ENCODE measurements around the gene PSMB5.
A peak's percentile ranks its signal among the peaks of the same experiment; 100 is the strongest.

The PSMB5 gene

DNA sequence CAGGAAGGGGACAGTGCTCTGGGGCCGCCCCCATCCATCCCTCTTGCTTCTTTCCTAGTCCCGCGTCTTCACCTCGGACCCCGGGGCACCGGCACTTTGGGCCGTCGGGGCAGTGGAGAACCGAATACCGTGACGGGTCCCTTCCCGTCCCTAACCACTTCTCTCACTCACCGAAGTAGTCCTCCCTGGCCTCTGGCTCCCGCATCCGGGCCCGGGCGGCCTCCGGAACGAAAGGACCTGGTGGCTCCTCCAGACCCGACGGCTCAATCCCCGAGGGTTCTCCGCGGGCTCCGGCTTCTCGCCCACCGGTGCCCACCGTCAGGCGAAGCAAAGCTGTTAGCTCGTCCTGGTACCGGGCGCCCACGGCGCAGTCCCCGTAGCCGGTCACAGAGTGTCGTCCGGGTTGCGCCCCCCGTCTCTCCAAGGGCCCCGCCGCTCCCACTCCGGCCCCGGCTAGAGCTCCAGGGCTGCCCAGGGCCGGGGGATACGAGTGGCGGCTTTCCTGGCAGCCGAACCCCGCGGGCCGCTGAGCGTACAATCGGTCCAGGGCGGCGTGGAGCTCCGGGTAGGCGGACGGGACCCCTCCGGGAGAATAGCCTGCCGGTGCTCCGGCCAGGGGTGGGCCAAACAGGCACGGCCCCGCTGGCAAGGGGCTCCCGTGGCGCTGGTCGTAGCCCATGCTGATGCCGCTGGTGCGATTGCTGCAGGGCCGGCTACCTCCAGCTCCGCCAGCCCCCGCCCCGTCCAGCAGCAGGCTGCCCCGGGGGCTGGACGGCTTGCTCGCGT, 53.4 kb downstream of the PSMB5 start:
- Histone ChIP-seq H3K36me3 (ENCODE audit: control insufficient read depth, insufficient read depth, low read length, severe bottlenecking) (no peaks in the 10 kb centered on the region), H3K27me3 (replicated peaks; ENCODE audit: control insufficient read depth, insufficient read depth, low read length) (no peaks in the 10 kb centered on the region), H3K9me3 (ENCODE audit: control insufficient read depth, low read length) (no peaks in the 10 kb centered on the region), H3K4me1 (ENCODE audit: control insufficient read depth, insufficient read depth, low read length) (peaks cover 39% of the 10 kb centered on the region), H3K9ac (ENCODE audit: low read length) (peak overlapping the region; percentile 87), H3K4me3 (ENCODE audit: low read length) (peak overlapping the region; percentile 84)
- peak; percentile 48 for DNase-seq (ENCODE audit: low read depth)

DNA sequence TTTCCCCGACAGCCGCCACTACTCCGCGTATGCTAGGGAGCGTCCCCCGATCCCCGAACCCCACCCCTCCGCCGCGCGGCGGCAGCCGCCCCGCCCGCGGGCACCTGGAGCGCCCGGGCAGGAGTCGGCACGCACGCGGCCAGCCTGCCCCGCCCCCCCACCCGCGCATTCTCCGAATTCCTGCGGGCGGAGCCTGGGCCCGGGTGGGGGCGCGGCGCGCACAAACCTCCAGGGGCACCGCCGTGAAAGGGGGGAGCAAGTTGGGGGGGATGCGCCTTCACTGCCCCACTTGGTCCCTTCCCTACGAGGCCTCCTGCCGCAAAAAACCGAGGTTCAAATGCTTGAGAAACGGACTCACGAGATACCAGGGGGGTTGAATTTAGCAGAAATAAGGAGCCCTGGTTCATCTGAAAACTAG, 54.0 kb downstream of the PSMB5 start:
- H3K9ac ChIP-seq (ENCODE audit: low read length), result peak overlapping the region; percentile 87
- H3K4me1 ChIP-seq (ENCODE audit: control insufficient read depth, insufficient read depth, low read length), result peaks cover 39% of the 10 kb centered on the region
- no peaks in the 10 kb centered on the region for H3K27me3 ChIP-seq (replicated peaks; ENCODE audit: control insufficient read depth, insufficient read depth, low read length)
- no peaks in the 10 kb centered on the region for H3K36me3 ChIP-seq (ENCODE audit: control insufficient read depth, insufficient read depth, low read length, severe bottlenecking)
- DNase-seq (ENCODE audit: low read depth), result peak; percentile 72
- H3K4me3 ChIP-seq (ENCODE audit: low read length), result peak overlapping the region; percentile 84
- no peaks in the 10 kb centered on the region for H3K9me3 ChIP-seq (ENCODE audit: control insufficient read depth, low read length)

DNA sequence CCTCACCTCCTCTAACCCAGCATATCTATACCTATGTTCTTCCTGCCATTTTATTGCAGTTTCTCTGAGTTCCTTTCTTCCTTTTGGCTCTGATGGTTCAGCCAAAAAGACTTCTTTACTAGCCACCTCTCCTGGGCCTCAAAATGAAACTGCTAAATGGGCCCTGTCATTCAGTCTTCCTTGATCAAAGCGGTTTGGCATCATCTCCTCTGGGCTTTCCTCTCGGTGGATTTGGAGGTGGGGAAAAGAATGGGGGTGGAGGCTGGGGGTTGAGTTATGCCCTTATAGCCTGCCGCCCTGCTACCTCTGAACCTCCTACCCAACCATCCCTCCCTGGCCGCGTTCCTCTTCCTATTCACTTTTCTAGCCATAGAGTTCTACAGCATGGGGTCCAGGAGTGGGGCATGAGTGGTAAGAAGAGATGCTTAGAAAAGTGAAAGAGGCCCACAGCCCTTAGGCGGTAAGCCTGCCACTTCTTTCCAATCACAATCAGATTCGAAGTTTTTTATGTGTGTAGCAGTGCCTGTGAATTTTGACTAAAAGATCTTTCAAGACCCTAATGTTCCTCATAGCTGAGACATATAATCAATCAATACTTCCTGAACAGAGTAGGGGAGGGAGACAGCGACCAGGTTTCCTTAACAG, 54.8 kb downstream of the PSMB5 start:
- H3K9ac ChIP-seq (ENCODE audit: low read length), result no peak overlapping the region
- peaks cover 40% of the 10 kb centered on the region for H3K4me1 ChIP-seq (ENCODE audit: control insufficient read depth, insufficient read depth, low read length)
- H3K27me3 ChIP-seq (replicated peaks; ENCODE audit: control insufficient read depth, insufficient read depth, low read length), result no peaks in the 10 kb centered on the region
- peak; percentile 49 for DNase-seq (ENCODE audit: low read depth)
- H3K4me3 ChIP-seq (ENCODE audit: low read length), result peak overlapping the region; percentile 79
- H3K36me3 ChIP-seq (ENCODE audit: control insufficient read depth, insufficient read depth, low read length, severe bottlenecking), result no peaks in the 10 kb centered on the region
- no peaks in the 10 kb centered on the region for H3K9me3 ChIP-seq (ENCODE audit: control insufficient read depth, low read length)

DNA sequence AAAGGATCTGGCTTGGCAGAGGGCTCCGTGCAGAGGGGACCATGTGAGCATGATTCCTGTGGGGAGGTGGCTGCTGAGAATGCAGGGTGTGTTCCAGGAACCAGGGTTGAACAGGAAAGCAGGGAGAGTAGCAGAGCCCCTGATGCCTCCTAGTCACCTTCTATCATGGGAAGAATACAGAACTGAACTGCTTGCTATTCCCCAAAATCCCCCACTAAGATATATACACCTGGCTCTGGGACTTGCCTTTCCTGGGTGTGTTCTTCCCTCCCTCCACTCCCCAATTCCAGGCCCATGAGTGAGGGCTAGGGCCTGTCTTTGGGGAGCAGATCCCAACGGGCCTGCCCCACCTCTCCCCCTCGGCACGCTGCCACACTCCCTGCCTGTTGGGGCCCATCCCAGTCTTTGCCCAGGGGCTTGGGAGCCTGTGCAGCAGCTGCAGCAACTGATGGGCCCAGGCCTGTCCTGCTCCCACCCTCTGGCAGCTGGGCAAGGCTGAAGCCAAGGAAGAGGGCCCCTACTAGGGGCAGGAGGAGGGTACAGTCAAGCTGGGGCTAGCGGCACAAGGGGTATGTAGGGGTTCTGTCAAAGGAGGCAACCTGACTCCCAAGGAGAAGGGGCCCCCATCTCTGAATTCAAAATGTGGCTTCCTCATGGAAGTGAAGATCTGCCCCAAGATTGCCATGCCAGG, 55.6 kb downstream of the PSMB5 start:
- peaks cover 5% of the 10 kb centered on the region for H3K36me3 ChIP-seq (ENCODE audit: control insufficient read depth, insufficient read depth, low read length, severe bottlenecking)
- H3K4me3 ChIP-seq (ENCODE audit: low read length), result no peak overlapping the region

DNA sequence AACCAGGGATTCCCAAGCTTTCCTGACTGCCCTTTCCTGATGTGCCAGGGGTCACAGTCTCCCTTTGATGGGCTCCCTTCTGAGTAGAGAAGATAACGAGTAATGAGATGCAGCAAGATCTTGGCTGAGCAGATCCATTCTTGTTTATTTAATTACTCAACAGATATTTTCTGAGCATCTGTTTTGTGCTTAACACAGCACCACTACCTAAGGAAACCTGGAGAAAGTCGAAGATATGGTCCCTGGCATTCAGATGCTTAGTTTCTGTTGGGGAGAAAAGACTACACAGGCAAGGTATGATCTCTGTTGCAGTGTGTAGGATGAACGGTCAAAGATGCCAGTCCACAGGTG, 56.2 kb downstream of the PSMB5 start:
- Histone ChIP-seq H3K27me3 (replicated peaks; ENCODE audit: control insufficient read depth, insufficient read depth, low read length) (no peaks in the 10 kb centered on the region), H3K9me3 (ENCODE audit: control insufficient read depth, low read length) (no peaks in the 10 kb centered on the region), H3K36me3 (ENCODE audit: control insufficient read depth, insufficient read depth, low read length, severe bottlenecking) (peaks cover 6% of the 10 kb centered on the region), H3K4me3 (ENCODE audit: low read length) (no peak overlapping the region), H3K9ac (ENCODE audit: low read length) (peak overlapping the region; percentile 35), H3K4me1 (ENCODE audit: control insufficient read depth, insufficient read depth, low read length) (peaks cover 48% of the 10 kb centered on the region)
- no peak for DNase-seq (ENCODE audit: low read depth)

More for the DNA sequence above, 55.6 kb downstream of the PSMB5 start:
- peak overlapping the region; percentile 7 for H3K9ac ChIP-seq (ENCODE audit: low read length)
- H3K4me1 ChIP-seq (ENCODE audit: control insufficient read depth, insufficient read depth, low read length), result peaks cover 47% of the 10 kb centered on the region
- H3K9me3 ChIP-seq (ENCODE audit: control insufficient read depth, low read length), result no peaks in the 10 kb centered on the region
- DNase-seq (ENCODE audit: low read depth), result no peak
- no peaks in the 10 kb centered on the region for H3K27me3 ChIP-seq (replicated peaks; ENCODE audit: control insufficient read depth, insufficient read depth, low read length)

DNA sequence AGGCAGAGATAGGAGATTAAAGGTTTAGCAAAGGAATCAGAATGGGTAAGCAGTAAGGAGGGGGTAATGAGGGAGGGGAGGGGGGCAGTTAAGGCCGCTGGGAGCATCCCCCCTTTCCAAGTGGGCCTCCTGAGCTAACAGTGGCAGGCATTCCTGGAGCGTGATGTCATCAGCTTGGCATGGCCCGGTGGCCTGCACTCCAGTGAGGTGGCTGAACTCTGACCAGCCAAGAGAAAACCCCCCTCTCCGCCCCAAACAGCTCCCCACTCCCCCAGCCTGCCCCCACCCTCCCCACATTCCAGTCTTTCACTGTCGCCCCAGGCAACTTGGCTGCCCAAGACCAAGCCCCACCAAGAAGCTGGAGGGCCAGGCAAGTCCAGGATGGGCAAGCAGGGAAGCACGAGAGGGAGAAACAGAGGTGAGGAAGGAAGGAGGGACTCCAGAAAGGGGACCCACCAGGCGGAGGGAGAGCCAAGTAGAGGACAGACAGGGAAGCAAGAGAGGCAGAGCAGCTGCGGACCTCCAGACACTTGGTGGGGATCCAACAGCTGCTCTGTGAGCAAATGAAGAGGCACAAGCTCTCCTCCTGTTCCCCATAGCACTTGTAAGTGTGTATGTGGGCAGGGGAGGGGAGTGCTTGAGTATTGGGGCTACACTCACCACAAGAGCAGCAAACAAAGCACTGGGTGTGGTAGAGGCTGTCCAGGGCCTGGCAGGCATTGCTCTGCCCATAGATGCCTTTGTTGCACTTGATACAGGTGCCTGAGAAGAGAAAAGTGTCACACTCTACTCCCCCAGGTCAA, 56.8 kb downstream of the PSMB5 start:
- Histone ChIP-seq H3K9me3 (ENCODE audit: control insufficient read depth, low read length) (no peaks in the 10 kb centered on the region), H3K4me1 (ENCODE audit: control insufficient read depth, insufficient read depth, low read length) (peaks cover 44% of the 10 kb centered on the region), H3K27me3 (replicated peaks; ENCODE audit: control insufficient read depth, insufficient read depth, low read length) (no peaks in the 10 kb centered on the region), H3K4me3 (ENCODE audit: low read length) (peak overlapping the region; percentile 42), H3K9ac (ENCODE audit: low read length) (peak overlapping the region; percentile 35), H3K36me3 (ENCODE audit: control insufficient read depth, insufficient read depth, low read length, severe bottlenecking) (peaks cover 10% of the 10 kb centered on the region)
- peak; percentile 80 for DNase-seq (ENCODE audit: low read depth)

DNA sequence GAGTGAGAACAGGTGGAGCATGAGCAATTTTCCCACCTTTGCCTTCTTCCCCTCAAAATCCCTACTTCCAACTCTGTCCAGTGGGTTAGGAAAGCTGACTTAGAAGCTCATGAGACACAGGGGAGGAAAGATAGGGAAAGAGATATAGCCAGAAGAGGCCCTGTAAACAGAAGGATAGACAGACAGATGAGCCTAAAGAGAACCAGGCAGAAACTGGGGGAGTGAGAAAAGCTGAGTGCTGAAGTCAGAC, 57.3 kb downstream of the PSMB5 start:
- Histone ChIP-seq H3K9me3 (ENCODE audit: control insufficient read depth, low read length) (no peaks in the 10 kb centered on the region), H3K9ac (ENCODE audit: low read length) (peak overlapping the region; percentile 20), H3K4me1 (ENCODE audit: control insufficient read depth, insufficient read depth, low read length) (peaks cover 43% of the 10 kb centered on the region), H3K4me3 (ENCODE audit: low read length) (no peak overlapping the region), H3K27me3 (replicated peaks; ENCODE audit: control insufficient read depth, insufficient read depth, low read length) (no peaks in the 10 kb centered on the region), H3K36me3 (ENCODE audit: control insufficient read depth, insufficient read depth, low read length, severe bottlenecking) (peaks cover 10% of the 10 kb centered on the region)
- no peak for DNase-seq (ENCODE audit: low read depth)

DNA sequence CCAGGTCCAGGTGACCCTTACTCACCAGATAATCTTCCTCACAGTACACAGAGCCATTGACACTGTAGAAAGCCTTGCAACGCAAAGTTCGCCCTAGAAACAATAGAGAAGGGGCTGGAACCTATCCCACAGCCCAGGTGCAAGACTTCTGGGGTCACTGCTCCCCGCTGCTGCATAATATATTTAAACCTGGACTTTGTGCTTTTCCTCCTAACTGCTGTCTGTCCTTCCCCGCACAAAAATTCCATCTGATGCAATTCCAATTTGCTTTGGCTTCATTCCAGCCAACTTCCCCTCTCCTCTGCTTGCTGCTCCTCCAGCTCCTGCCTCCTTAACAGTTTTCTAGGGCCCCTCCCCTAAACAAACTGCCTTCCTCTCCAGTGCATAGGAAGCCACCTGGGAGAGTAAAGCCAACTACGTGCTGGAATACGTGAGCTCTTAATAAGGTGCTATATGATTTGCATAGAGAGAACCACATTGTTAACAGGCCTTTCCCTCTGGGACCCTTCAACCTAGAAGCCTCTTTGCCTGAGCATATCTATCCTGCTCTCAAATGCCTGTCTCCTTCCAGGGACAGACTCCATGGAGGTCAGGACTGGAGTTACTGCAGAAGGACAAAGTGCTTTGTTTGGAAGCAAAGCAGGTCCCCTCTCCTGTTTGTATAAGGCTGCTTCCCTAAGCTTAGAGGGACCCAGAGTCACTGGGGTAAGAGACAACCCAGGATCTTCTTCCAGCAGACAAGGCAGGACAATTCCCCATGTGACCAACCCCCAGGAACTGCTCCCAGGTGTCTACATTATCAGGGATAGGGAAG, 57.9 kb downstream of the PSMB5 start:
- Histone ChIP-seq H3K4me1 (ENCODE audit: control insufficient read depth, insufficient read depth, low read length) (peaks cover 43% of the 10 kb centered on the region), H3K36me3 (ENCODE audit: control insufficient read depth, insufficient read depth, low read length, severe bottlenecking) (peaks cover 10% of the 10 kb centered on the region), H3K9me3 (ENCODE audit: control insufficient read depth, low read length) (no peaks in the 10 kb centered on the region), H3K27me3 (replicated peaks; ENCODE audit: control insufficient read depth, insufficient read depth, low read length) (no peaks in the 10 kb centered on the region), H3K9ac (ENCODE audit: low read length) (peak overlapping the region; percentile 20), H3K4me3 (ENCODE audit: low read length) (no peak overlapping the region)
- DNase-seq (ENCODE audit: low read depth), result peak; percentile 65
